Suppressor macrophage treated with lipopolysaccharide for 1 hour (primary cell): ENCODE results near the gene SLC23A2.
A peak's percentile ranks its signal among the peaks of the same experiment; 100 is the strongest.
"Not testable (repeated sequence)": the region's sequence is repeated elsewhere in the genome, so short reads cannot be mapped to it uniquely, and the experiment has no call there.

Experiments
- DNase-seq, 3 donors: peaks; one replicate each; pipeline ENCODE4 v3.0.0-alpha.2; 2020 to 2022

Gene SLC23A2

DNA sequence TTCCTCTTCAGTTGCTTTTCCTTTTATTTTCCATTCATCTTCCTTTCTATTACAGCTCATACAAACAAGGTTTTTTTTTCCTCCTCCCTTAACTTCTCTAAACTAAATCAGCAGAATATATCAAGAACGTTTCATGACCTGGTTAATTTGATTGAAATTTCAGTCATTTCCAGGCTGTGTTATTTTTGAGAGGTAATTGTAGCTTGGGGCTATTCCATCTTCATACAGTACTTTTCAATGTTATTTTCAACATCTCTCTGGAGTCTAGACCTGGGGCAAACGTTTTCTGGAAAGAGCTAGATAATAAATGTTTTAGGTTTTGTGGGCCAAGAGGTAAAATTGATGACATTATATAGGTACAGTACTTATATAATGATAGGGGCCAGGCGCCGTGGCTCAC is 4.0 kb upstream of the SLC23A2 start:
- no peak for DNase-seq

DNA sequence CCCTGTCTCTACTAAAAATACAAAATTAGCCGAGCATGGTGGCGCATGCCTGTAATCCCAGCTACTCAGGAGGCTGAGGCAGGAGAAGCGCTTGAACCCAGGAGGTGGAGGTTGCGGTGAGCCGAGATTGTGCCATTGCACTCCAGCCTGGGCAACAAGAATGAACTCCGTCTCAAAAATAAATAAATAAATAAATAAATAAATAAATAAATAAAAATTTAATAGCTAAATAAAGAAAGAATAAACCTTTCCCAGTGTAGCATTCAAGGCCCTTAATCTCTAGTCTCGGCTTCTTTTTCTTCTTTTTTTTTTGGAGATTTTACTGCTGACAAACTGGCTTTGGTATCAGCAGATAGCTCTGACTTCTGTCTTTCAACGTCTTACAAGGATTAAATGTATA is 3.5 kb upstream of the SLC23A2 start:
- DNase-seq: not testable (repeated sequence)

DNA sequence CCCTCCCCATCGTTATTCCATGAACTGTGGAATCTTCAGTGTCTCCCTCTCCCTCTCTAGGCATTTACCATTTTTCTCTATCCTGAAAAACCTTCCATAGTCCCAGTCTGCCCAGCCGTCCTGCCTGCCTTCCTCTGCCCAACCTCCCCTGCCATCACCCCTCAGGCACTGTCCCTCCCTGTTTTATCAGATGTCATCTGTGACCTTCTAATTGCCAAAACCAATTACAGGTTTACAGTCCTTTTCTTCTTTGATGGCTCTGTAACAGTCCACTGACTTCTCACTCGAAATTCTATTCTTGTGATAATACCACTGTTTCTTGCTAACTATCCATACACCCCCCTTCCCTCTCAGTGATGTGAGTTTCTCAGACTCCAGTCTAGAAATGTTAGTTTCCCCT is 2.3 kb upstream of the SLC23A2 start:
- DNase-seq: no peak

DNA sequence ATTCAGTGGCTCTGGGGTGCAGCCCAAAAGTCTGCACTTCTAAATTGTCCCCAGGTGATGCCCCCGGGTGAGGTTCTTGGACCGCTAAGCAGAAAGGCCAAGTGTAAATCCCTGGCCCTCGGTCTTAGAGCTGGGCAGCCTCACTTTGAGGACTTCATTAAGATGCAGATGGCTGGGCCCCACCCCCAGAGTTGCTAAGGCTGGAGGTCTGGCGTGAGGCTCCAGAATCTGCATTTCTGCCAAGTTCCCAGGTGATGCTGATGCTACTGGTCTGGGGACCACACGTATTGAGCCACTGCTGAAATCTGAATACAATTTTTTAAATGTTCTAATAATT is 735 bp upstream of the SLC23A2 start:
- no peak for DNase-seq

DNA sequence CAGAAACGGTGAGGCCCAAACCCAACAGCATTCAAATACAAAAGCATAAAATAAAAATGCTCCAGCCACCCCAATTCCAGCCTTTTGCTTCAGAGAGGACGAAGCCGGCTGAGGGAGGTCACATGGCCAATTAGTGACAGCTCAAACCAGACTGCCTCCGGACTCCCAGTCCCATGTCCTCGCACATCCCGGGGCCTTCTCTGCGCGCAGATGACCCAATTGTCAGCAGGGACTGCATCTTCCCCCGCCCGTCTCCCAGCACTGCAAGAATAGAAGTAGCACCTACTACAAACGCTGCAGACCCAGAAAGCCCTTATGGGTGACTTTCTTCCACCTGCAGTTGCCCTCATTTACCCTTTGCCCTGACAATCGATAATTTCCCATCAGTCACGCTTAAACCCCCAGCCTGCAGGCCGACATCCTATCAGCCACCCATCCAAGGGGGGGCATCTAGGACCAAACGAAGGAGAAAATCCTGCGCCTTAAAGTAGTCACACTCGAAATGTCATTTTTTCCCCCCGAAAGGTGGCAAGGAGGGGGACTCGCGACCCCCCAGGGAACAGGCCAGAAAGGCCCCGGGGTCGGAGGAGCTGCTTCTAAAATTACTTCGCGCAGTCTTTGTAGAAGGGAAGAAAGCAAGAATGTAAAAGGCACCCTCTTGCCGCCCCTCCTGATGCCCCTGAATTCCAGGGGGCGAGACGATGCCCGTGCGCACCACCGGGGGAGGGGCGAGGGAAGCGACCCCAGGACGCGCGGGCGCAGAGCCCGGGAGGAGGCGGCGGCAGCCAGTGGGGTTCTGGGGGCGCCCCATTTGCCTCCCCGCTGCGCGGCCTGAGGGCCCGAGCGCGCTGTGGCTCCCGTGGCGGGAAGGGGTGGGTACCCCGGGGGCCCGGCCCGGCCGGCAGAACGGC is 792 bp downstream of the SLC23A2 start:
- DNase-seq: peak; percentile 73 to 88 (median 79)

DNA sequence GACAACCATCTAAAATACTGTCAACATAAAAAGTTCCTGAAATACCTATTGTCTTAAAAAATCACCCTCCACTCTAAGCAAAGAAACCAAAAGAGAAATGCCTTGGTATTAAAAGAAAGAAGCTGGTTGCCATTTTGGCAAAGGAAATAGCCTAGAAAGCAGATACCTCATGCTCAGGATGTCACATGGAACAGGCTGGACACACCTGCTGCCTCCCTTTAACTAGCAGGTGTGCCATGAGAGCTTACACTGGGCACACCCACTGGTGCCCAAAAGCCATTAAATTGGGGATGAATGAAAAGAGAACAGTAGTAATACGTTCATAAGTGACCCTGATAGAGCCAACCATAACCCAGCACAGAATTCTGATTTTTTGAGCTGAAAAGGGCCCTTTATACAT is 1.5 kb downstream of the SLC23A2 start:
- DNase-seq: no peak

DNA sequence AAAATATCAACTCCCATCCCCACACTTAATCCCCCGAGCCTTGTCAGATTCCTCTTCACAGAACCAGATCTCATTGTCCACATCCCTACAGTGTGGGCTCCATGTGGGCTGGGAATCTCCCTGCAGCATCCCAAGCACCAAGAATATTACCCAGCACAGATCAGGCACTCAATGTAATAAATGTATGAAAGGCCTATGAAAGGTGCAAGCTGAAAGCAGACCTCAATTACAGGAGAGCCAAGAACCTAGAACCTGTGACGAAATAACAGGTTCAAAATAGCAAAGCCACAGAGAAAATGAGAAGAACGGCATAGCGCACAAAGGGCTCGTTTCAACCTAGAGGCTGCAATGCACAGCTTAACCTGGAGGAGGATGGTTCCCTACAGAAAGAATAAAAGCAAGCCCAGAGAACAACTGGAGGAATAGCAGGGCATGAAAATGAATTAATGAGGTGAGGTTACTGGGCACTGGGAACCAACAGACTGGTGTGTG is 3.1 kb downstream of the SLC23A2 start:
- peak; percentile 35 to 46 (median 46) for DNase-seq

DNA sequence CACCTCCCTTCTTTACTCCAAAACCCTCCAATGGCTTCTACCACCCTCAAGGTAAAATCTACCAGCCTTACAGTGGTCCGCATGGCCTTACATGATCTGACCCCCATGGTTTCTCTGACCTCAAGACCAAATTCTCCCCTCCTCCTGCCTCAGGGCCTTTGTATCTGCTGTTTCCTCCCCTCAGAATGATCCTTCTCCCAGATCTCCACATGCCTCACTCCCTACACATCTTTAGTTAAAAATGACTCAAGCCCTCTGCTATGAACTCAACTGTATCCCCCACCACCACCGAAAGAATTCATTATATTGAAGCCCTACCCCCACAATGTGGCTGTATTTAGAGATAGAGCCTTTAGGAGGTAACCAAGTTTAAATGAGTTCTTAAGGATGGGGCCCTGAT is 4.1 kb downstream of the SLC23A2 start:
- DNase-seq: no peak

DNA sequence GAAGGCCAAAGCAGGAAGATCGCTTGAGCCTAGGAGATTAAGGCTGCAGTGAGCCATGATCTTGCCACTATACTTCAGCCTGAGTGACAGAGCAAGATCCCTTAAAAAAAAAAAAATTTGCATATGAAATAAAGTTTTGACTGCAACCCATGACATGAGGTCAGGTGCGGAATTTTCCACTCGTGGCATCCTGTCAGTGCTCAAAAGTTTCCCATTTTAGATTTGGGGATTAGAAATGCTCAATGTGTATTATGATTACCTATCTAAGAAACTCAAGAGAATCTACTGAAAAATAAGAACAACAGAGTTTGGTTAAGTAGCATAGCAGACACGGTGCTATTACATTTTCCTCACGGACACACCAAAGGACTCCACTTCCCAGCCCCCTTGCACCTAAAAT is 11.7 kb downstream of the SLC23A2 start:
- peak in 1 of 3 donors; percentile 33 for DNase-seq

DNA sequence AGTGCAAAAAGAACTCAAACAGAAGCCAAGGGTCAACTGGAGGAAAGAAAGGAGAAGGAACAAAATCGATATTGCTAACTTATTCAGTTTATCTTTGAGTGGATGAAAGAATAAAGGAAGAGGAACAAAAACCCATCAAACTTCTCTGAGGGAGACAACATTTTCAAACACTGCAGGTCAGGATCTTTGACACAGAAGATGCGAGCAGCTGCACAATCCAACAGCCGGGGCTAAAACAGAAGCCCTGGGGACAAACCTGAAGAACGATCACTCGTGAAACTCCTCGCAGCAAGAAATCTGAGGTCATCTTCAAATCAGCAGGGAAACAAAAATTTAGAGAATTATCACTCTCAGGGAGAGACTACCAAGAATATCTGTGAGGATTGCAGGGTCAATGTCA is 14.2 kb downstream of the SLC23A2 start:
- DNase-seq: no peak

DNA sequence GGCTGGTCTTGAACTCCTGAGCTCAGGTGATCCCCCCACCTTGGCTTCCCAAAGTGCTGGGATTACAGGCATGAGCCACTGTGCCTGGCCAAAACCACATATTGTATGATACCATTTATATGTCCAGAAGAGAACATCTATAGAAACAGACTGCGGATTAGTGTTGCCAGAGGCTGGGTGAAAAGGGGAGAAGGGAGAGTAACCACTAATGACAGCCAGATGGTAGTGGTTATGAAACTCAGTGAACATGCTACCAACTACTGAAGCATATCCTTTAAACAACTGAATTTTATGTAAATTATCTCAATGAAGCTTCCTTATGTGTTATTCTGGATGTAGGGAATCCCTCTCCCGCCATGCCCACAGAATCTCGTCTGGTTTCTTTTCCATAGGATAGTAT is 15.7 kb downstream of the SLC23A2 start:
- DNase-seq: no peak

DNA sequence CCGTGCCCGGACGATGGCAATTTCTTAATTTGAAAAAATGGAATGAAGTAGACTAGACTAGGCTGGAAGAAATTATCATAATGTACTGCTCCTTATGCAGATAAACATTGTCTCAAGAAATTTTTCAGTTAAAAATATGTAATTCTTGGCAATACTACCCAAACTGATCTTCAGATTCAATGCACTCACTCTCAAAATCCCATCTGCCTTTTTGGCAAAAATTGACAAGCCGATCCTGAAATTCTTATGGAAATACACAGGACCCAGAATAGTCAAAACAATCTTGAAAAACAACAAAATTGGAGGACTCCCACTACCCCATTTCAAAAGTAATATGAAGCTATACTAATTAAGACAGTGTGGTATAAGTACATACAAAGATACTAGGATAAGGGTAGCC is 19.0 kb downstream of the SLC23A2 start:
- DNase-seq: no peak

DNA sequence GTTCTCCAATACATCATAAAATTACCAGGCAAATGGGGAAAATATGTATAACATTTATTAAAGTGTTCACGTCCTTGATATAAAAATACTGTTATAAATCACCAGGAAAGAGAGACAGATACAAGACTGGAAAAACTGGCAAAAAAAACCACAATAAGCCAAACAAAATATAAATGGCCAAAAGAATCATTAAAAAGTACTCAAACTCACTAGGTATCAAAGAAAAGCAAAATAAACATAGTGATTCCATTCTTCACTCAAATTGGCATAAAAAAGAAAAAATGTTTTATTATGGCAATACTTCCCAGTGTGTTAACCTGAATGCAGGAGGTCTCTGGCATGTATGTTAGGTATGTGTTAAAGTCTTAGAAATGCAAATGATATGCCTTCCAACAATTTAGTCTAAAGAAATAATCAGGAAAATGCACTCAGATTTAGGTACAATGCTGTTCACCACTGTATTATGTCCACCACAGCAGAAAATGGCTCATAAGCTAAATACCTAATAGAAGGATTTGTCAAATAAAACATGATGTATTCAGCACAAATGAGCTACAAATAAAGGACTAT is 21.4 kb downstream of the SLC23A2 start:
- DNase-seq: no peak

DNA sequence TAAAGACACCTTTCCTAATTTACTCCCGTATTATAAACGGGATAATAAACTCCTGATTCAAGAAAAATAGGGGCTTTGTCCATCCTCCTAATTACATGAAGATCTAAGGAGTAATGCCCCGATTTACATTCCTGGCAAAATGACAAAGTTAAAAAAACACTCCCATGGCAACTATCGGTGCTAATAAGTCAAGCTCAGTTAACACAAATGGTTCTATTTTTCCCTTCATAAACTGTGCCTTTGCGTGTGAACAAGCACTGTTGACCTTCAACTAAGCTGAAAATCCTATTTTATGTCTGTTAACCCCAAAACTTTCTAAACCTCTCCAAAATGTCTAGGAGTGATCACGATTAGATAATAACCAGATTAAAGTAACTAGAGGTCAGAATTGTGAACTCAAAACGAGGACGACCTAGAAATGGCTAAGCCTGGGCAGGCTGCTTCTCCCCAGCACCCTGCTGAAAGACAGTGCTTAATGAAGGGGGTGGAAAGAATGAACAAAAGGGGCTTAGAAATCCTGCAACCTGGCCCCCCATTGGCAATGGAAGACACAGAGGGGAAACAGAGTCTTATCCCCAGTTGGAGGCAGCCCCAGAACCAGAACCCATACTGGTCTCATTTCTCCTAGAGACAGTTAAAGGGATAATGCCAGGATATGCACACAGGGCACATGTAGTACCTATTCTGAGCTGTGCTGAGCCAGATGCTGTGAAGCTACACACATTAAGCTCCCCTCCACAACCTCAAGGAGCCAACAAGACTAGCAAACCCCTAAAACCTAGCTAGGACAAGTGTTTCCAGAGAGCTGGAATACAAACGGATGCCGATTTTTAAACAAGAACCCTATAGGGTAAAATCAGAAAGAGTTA is 23.0 kb downstream of the SLC23A2 start:
- DNase-seq: no peak

DNA sequence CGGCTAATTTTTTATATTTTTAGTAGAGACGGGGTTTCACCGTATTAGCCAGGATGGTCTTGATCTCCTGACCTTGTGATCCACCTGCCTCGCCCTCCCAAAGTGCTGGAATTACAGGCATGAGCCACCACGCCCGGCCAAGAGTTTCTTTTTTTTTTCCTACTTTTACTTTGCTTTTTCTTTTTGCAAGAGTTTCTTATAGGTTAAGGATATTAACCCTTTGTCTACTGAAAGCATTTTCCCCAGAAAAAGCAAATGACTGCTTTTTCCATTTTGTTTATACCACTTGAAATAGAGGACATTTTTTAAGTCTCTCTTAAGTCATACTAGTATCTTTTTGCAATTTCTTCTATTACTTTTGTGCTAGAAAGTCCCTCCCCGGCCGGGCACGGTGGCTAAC is 25.3 kb downstream of the SLC23A2 start:
- not testable (repeated sequence) for DNase-seq

DNA sequence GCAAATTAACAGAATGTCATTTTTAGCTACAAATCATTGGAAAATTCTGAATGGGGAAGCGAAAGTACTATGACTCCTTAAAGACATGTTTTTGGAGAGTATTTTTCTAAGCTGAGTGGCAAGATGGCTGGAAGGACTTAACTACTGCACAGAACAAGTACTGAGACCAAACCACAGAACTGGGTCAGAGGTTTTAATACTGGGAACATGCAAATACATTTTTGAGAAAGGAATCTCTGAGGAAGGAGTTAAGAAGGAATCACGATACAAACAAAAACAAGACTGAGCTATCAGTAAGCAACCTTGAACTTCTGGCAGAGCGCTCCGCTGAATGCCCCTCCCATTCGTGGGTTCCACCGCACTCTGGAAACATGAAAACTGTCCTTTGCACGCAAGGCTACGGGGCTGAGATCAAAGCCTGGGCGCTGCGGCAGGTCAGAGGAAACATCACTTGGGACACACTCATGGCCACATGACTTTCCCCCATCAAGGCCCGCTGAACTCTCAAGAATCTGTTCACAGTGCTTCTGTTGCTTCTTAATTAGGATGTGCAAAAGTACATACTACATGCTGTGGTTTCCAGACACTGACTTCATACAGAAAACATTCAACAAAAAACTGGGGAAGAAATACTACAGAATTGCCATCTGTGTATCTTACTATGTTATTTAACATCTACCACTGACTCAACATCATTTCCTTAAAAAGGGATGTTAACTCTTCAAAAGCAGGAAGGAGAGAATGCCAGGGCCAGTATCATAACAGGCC is 27.8 kb downstream of the SLC23A2 start:
- peak; percentile 72 to 83 (median 74) for DNase-seq

DNA sequence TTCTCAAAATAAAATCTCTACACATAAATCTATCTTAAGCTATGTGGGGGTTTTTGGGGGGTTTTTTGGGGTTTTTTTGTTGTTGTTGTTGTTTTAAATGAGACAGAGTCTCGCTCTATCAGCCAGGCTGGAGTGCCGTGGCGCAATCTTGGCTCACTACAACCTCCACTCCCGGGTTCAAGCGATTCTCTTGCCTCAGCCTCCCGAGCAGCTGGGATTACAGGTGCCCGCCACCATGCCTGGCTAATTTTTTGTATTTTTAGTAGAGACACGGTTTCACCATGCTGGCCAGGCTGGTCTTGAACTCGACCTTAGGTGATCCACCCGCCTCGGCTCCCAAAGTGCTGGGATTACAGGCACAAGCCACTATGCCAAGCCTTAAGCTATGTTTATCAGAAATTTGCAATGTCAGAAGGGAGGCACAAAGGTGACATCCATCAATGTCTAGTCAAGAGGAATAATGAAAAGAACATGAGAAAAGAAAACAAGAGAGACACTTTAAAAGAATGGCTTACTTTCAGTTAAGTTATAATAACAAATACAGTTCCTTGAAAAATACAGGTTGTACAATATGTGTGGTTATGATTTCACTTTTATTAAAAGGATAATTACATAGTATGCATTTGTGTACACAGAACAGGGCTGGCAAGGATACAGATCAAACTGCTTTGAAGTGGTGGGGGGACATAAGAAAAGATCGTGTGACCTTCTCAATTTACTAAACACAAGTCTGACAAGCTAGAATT is 28.6 kb downstream of the SLC23A2 start:
- peak; percentile 41 to 64 (median 47) for DNase-seq

DNA sequence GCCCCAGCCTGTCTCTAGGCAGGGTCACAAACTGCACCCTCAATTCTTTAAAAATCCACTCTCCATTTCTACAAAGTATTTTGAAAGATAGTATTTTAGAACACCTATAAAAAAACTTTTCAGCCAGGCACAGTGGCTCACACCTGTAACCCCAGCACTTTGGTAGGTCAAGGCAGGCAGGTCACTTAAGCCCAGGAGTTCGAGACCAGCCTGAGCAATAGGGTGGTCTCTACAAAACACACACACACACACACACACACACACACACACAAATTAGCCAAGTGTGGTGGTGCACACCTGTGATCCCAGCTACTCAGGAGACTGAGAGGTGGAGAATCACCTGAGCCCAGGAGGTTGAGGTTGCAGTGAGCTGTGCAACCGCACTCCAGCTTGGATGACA is 30.2 kb downstream of the SLC23A2 start:
- no peak for DNase-seq

DNA sequence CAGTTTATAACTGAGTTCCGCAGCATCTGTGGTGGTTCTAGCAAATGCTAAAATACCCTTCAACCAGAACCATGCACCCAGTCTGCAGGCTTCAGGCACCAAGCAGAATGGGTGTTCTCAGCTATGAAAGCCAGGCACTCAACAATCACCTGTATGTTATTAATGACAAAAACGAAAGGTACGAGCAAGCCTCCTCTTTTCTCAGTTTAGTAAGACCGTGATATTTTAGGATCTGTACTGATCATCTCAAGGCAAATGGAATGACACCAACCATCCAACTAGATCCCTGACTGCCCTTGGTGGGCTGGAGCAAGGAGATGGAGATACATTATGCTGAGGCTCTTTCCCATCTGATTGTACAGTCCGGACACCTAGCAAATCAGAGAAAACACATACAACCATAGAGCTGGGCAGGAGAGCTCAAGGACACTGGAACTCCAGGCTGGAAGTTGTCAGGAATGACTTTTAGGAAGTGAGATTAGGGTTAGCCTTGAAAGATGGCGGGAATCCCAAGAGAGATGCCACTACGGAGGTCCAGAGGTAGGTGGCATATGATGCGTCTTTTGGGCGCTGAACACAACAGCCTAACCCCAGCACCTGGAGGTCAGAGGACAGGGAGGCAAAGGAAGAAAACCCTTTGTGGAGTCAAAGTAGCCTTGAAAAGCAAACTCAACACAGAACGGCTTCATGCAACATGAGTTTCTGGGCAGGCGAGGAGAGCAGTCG is 33.4 kb downstream of the SLC23A2 start:
- no peak for DNase-seq

DNA sequence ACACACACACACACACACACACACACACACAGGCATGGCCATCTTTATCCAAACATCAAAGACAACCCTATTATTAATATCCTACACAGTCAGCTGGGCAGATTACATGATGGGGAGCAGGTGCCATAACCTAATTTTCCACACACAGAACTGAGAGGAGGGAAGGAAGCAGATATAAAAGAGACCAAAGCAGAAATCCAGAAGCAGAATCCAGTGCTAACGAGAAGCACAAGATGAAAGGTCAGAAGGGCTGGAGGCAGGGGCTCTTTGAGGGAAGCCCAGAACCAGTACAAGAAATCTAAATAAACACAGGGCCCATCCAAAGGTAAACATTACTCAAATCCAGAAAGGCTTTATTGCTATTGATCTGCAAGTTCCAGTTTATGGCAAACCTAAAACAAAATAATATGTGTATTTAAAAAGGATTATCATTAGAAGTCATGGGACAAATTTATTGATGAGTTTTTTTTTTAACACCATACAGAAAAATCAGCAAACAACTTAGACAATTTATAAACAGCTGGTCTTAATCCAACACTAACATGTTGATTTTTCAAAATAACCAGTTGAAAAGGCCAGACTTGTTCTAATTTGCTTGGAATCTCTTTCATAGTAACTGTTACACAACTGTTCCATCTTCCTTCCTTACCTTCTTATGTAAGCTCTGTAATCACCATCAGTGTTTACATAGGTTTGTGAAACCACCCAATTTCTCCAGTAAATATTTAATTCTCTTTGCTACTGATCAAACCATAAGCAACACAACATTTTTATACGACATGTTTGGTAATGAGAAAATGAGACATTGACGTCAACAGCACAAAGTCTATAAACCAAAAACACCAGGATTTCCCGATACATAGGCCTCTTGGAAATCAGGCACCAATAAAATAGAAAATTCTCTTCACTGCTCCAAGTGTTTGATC is 34.2 kb downstream of the SLC23A2 start:
- DNase-seq: no peak
